HG02840 (cell line): ENCODE results near the gene OVOL2.
"Not testable (repeated sequence)": the region's sequence is repeated elsewhere in the genome, so short reads cannot be mapped to it uniquely, and the experiment has no call there.

Source experiments
- ATAC-seq: cut with Tn5 transposase; IDR thresholded peaks from one replicate; pipeline ENCODE4 v1.9.1; 2021; ENCODE audit warnings: mild to moderate bottlenecking, moderate library complexity, moderate number of reproducible peaks; ENCODE audit not compliant: unreplicated experiment, low FRiP score

OVOL2 gene

DNA sequence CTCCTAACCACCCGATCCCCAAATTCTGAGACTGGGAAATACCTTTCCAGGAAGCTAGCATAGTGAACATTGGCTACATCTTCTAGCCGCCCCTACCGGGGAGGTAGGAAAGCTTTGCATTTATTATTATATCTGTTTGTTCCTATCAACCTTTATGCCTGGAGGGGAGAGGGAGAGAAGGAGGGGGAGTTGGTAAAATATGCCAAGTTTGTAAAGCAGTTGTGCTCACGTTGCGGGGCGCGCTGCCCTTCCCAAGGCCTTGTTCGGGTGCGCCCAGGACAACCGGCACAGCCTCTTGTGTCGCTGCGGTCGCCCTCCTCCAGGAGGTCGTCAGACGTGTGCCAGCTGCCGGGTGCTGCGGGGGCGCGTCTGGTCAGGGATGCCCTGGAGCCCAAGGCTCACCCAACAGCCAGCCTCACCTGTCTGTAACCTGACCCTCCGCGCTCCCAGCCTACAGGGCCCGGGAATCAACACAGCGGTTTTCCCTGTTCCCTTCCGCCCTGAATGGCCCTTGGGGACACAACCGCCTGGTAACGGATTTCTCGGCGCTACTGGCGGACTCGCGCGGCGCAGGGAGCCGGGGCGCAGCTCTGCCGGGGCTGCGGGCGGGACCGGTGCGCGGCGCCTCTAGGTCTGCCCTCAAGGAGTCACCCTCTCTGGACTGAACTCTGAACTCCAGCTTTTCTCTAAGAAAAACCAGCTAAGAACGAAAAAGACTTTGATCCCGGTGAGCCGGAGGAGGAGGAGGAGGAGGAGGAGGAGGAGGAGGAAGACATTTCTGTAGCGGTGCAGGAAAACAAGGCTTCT is 1.1 kb upstream of the OVOL2 start:
- no peak for ATAC-seq

DNA sequence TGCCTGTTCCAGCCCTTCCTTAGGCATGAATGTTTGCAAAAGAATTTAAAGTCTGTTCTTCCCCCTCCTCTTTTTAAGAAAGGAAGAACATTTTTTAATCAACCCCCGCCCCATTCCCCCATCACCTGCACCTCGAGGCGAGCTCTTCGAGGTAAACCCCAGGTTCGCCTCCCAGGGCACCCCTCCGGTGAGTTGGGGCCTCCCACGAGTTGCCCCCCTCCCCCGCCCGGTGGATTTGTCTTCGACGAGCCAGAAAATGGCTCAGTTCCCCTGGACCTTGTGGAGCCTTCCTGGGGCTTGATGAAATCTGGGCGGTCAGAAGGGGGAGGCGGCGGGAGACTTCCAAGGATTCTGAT is 256 bp upstream of the OVOL2 start:
- ATAC-seq: no peak

DNA sequence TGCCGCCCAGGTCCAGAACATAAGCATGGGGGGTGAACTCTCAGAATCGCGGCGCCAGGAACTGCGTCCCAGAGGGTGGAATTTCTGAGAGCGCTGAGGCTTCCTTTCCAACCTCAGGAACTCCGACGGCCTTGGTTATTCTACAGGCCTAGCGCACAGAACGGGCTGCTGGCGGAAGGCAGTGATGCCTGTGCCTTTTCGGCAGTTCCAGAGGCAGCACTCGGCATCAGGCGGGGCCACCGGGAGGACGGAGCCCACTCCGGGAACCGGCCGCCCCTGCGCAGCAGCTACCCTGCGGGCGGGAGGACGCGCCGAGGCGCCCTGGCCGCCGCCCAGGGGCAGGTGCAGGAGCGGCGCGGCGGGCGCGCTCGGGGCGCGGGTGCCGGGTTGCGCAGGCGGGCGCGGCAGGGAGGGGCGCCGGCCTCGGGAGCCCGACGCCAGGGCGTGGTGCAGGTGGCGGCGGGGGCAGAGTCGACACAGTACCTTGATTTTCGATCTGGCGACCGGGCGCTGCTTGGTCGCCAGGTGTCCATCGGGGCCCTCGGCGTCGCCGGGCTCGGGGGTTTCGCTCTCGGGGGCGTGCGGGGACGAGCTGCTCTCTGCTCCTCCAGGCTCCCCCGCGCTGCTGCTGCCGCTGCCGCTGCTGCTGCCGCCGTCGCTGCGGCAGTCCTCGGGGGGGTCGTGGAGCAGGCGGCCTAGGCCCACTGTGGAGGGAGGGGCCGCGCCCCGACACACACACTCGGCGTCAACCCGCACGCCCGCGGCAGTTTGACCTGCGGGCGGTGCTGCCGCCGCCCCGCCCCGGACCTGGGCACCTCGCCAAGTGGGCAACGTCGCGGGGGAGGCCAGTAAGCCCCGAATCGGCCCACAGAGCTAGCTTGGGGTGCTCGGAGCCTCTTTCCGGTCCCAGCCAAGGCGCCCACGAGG is 1.3 kb downstream of the OVOL2 start:
- ATAC-seq: no peak

DNA sequence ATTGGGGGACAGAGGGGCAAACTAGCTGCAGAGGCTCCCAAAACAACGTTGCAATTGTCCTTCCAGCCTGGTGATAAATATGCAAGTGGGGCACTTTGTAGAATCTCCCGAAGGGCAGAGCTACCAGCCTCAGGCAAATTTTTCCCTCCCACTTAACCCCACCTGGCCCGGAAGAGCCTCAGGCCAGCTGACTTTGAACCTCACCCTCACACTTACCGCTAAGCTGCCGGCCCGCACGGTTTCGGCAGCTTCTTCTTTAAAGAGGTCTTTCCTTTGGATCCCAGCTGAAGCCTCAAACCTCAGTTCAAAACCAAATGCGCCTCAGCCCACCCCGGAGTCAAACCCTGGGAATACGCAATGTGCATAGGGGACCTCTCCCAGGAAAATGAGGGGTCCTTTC is 2.5 kb downstream of the OVOL2 start:
- ATAC-seq: no peak

DNA sequence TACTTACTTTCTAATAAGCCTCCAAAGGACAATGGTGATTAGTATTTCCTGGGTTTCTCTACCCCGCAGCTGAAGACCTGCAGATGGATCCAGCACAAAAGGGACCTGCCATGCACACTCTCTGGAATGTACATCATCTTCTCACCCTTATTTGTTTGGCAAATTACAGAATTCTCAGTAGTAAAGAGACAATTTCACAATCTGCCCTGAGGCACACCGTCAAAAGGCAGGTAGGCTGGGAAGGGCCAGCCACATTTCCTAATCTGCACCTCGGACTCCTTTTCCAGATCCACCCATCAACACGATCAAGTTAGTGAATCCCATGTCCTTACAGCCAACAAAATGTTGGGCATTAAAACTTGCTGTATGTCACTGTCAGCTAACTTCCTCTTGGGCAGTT is 4.9 kb downstream of the OVOL2 start:
- no peak for ATAC-seq

DNA sequence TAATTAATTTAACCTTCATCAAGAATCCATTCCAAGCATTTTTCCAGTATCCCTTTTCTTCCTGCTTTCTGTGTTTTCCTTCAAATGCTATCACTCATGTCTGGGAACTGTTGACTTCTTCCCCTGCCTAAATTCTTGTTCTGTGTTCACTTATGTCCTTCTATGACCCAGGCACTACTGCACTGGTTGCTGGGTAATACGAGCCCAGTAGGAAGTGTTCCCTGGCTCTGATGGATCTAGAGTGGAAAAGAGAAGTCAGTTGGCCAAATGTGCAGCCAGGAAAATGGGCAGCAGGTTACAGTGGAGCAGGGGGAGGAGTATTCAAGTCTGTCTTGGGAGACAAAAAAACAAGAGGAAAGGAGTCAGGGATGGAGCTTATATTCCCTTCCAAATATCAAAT is 7.1 kb downstream of the OVOL2 start:
- no peak for ATAC-seq

DNA sequence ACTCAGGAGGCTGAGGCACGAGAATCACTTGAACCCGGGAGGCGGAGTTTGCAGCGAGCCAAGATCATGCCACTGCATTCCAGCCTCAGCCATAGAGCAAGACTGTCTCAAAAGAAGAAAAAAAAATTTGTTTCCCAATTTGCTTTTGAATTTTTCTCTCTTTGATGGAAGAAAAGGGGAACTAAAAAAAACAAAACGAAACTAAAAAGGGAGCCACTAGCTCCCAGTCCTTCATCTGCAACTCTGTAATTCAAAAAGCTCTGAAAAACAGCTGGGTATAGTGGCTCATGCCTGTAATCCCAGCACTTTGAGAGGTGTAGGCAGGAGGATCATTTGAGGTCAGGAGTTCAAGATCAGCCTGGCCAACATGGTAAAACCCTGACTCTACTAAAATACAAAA is 9.5 kb downstream of the OVOL2 start:
- ATAC-seq: no peak

DNA sequence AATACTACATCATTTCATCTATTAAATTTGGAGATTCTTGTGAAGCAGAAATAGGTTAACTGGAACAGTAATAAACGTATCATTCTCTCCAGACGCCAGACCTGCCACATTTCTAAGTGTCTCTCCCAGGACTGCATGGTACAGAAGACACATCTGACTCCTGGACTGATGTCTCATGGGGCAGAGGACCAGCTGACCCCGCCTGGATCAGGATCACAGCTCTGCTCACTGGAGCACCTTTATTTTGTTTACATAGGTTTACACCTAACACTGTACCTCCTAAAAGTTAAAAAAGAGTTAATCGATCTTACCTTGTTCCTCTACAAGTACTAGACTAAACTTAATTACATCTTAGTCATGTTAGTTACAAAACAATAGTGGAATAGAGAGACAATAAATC is 11.2 kb downstream of the OVOL2 start:
- no peak for ATAC-seq

DNA sequence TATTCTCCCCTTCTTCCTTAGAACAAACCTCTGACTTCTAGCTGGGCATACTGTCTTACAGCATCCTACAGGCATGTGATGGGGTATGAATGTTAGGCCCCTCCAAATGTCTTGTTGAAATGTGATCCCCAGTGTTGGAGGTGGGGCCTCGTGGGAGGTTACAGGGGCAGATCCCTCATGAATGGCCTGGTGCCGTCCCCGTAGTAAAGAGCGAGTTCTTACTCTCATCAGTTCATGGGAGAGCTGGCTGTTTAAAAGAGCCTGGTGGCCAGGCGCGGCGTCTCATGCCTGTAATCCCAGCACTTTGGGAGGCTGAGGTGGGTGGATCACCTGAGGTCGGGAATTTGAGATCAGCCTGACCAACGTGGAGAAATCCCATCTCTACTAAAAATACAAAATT is 15.5 kb downstream of the OVOL2 start:
- no peak for ATAC-seq

DNA sequence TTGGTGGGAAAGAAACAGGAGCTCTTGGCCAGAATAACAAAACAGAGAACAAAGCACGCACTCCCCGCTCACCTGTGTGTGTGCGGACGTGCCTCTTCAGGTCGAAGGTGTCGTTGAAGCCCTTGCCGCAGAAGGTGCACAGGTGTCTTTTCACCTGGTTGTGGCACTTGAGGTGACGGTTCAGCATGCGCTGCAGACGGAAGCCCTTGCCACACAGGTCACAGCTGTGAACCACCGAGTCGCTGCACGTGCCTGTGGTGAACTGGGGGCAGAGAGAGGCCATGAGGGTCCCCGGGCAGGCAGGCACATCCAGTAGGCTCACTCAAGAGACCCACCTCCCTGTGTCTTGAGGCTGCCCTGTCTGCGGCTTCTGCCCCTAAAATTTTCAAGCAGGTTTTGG is 16.3 kb downstream of the OVOL2 start:
- ATAC-seq: no peak

DNA sequence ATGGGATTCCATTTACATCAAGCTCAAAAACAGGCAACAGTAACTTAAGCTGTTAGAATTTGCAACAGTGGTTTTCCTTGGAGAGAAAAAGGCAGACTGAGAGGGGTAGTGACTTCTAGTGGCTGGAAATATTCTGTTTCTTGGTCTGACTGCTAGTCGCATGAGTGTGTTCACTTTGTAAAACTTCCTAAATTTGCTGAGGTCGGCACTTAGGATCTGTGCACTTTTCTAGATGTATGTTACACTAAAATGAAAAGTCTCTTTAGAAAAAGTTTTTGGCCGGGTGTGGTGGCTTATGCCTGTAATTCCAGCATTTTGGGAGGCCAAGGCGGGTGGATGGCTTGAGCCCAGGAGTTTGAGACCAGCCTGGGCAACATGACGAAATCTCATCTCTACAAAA is 18.7 kb downstream of the OVOL2 start:
- ATAC-seq: no peak

DNA sequence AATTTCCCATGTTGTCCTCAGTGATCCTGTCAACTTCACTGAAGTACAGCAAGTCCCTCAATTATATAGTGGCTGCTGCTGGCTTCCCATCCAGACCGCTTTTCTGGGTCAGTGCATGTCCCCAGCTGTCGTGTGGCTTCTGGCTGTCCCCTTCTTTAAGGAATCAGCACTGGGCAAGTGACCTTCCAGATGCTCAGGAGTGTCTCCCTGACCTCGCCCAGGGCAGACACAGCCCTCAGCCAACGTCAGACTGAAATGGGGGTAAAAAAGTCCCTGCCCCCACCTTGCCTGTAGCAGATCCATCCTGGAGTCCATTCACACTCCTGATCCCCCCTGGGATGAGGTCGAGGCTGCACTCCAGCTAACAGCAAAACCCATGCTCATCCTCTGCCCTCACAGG is 23.7 kb downstream of the OVOL2 start:
- ATAC-seq: no peak

DNA sequence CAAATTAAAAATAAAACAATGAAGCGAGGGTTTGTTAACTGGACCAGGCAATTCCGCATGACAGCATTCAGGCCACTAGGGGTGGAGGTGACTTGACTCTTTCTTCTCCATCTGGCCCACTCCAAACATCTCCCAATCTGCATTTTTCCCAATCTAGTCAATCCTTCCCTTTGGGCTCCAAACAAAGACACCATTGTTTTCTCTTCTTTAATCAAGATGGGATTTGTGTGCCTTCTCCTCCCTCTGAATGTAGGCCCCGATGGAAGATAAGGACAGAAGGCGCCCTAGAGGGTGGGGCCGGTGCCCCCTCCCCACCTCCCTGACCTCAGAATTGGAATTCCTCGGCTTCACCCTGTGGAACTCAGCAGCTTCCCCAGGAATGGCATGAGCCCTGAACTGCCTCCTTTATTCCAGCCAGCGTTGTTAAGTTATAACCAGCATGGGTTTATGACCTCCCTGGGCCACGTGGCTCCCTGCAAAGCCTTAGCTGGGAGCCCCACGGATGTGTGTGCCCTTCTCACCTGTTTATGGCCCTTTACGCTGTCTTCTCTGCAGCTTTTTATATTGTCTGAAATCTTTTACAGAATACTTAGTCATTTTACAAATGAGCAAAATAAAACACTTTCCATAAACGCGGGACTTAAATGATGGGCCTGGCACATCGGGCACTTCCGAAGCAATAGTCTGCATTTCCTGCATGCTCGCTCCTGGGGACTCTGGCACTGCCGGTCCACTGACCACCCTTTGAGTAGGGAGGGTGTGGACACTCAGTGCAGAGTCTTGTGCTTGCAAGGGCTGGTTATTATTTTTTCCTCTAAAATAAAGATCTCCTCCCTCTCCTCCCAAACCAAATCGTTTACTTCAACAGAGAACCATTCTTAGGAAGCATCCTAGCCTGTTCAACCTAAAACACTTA is 24.5 kb downstream of the OVOL2 start:
- ATAC-seq: no peak

DNA sequence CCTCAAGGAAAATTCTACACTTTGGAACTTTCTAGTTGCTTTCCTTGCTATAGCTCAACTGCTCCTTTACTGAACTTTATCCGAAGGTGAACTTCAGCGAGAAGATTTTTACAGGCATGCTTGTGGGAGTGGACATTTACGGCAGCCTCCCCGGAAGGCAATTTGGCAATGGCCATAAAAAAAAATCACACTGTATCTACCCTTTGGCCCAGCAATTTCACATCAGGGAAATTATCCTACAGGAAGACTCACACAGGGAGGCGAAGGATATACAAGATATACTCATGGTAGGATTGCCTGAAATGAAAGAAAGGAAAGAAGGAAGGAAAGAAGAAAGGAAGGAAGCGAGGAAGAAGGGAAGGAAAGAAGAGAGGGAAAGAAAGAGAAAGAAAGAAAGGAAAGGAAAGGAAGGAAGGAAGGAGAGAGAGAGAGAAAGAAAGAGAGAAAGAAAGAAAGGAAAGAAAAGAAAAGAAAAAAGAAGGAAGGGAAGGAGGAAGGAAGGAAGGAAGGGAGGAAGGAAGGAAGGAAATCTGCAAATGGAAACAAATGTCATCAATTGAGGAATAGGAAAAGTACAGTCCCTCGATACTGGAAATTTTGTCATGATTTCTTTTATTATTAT is 25.7 kb downstream of the OVOL2 start:
- ATAC-seq: no peak

DNA sequence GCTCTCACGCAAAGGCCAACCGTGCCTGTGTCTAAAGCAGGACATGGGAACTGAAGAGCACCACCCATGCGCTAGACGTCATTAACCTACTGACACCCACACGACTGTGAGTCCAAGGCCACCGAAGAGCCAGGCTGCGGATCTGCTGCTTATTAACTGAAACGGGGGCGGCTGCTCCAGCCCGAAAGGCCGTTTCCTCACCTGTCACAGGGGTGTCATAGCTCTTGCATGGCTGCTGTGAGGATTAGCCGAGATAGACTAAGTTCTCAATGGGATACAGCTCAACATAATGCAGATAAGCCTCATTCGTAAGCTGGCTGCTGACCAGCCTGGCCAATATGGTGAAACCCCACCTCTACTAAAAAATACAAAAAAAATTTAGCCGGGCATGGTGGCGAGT is 26.7 kb downstream of the OVOL2 start:
- ATAC-seq: no peak

DNA sequence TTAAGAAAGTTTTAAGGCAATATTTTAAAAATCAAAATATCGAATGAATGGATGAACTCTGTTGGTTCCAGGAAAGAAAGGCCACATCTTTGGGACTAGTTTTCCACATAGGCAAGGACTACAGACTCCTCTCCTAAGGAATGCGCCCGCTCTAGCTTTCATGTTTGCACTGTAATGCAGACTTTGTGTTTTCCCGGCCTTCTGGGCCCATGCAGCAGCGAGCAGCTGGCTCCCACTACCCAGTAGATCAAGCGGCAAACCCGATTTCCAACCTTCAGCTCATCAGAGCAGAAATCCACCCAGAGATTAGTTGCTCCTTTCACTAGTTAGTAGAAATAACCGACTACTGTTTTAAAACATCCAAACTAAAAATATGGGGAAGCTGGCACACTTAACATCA is 27.7 kb downstream of the OVOL2 start:
- ATAC-seq: no peak

DNA sequence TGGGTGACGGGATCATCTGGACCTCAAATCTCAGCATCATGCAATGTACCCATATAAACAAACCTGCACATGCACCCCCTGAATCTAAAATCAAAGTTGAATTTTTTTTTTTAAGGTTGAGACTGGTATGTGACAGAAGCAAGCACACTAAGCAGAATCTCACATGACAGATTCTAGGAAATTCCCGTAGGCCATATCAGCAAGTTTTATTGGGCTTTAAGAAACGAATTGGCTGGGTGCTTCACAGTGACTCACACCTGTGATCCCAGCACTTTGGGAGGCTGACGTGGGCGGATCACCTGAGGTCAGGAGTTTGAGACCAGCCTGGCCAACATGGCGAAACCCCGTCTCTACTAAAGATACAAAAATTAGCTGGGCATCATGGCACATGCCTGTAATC is 30.7 kb downstream of the OVOL2 start:
- not testable (repeated sequence) for ATAC-seq

DNA sequence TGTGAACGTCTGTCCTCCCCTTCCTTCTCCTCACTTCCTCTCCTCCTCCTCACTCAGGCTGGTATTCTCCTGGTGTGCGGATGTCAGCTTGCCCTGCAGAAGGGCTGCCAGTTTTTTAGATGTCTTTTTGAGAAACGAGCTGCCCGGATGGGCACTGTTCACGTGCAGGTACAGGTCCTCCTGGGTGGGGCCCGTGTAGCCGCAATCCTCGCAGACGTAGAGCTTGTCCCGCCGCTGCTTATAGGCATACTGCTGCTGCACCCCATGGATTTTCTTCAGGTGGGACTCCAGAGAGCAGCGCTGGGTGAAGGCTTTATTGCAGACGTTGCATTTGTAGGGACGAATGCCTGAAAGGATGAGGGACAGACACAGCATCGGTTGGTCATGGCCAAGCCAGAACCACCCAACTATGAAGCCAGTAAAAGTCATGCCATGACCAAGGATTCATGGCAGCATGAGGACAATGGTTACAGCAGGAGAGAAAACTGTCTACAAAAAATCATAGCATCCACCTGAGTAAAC is 33.0 kb downstream of the OVOL2 start:
- no peak for ATAC-seq

DNA sequence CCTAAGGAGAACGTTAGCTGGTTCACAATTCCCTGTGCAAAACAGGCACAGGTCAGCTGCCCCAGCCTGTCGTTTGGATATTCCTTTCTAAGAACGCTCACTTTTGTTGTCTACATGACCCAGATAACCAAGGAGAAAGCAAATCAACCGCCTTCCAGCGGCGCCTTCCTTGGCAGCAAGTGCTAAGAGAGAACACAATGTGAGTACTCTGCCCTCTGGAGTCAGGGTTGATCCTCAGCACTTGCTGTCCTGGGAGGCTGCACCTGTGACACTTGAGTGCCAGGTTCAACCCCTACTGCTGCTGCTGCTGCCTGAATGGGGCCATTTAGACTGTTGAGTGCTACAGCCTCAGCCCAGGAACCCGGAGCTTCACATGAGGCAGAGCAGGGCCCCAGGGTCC is 36.8 kb downstream of the OVOL2 start:
- ATAC-seq: no peak

DNA sequence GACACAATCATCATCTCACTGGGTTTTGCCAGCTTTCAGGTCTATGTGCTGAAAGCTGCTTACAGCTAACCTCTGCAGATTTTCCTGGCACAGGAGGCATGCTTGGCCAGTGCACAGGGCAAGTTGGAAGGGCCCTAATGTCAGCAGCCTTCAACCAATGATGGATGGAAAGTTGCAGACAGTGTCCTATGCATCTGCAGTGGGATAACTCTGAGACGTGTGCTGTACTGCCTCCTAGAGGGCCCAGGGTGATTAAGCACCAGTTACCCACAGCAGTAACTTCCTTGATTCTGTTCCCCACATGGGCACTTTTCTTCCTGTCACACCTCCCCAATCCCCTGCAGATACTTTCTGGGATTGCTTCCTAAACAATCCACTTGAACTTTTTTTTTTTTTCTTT is 38.6 kb downstream of the OVOL2 start:
- no peak for ATAC-seq
